Measurements from ENCODE around the gene PSMB9.
"Not testable (repeated sequence)": the region's sequence is repeated elsewhere in the genome, so short reads cannot be mapped to it uniquely, and the experiment has no call there.

The PSMB9 gene

DNA sequence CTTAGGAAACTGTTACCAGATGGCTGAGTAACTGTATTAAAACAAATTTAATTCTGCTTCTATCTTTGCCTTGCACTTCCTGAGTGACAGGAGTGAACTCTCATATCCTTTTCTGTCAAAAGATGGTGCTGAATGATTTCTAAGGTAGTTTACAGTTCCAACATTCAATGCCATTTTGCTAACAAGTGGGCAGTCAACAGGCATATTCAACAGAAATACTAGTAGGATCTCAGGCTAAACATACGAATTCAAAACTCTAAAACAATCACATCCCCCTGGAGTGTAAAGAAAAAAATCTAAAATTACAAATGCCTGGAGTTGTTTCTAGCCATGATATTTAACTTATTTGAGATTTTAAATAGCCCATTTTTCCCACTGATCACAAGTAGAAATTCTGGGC lies 6.7 kb downstream of the PSMB9 start:
- DNase-seq (ENCODE audit: low read depth in 2 of 2) = no peak

- no peak for DNase-seq (ENCODE audit: low read depth in 2 of 2)
These were observed 8.7 kb downstream of the PSMB9 start for GRCh38 chr6:32862725-32863124.

DNA sequence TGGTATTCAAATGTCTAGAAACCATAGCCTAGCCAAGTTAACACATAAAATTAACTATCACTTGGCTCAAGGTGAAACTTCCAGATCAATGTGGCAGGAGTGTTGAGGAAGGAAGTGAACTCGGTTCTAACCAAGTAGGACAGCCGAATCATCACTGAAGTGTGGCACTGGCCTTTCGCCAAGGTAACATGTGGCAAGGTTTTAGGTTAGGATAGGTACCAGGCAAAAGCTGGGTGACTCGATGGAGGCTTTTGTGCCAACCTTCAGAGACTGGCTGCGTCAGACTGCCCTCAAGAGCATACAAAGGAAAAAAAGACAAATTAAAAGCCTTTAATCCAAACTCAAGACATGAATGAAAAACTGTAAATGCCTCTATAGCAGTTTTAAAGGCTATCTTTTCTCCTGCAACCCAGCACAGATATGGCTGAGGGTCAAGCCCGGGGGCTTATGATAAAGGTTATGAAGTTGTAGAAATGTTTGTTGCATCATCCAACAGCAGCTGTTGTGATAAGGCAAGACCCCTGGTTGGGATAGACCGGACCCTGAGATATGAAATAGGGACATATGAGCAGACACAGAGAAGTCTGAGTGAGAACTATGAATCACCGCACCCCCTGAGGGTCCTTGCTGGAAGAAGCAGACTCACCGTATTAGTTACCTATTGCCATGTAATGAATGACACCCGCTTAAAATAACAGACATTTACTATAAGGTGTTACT lies 11.9 kb downstream of the PSMB9 start:
- no peak for DNase-seq (ENCODE audit: low read depth in 2 of 2)

DNA sequence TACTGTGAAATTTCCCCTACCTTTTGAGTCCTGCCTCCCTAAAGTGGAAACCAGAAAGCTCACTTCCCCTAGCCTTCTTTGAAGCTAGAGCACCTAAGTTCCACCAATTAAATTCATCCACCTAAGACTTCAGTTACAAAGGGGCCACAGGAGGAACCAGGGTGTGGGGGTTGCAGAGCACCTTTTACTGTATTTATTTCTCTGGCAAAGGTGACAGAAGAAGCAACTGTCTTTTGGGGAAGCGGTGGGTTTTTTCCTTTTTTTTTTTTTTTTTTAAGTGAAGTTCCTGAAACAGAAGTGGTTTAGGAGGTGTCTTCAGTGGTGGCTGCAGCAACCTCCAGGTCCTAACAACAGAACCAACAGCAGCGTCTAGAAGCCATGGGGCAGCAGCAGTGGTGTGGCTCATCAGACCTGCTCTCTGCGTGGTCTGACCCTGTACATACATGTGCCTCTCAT lies 13.1 kb downstream of the PSMB9 start:
- no peak for DNase-seq (ENCODE audit: low read depth in 2 of 2)

DNA sequence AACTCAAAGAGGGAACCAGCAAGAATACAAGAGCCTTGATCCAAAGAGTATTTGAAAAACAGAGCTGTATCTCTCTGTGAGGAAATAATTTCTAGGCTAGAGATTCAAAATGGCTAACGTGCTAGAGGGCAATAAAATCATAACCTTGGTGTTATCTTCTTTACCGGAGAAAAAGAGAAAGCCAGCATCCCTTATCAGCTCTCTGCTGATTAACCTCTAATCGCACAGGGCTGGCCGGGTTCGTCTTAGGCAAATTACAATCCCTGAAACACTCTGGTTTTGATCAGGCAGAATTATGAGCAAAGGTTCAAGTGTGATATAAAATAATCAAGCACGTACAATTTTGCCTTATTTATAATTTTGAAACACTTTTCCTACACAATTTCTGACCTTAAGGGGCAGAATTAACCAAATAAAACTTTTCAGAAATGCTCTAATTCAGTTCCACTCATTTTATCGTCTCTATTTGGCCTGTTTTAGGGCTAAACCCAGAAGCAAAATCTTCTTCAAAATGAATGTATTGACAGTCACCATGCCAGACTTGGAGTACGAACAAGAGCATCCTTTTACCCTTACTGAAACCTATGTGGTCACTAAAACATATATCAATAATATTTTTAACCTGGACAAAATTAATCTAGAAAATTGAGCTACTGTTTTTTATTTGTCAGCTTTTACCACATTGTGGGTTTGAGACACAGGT lies 13.7 kb downstream of the PSMB9 start:
- no peak for DNase-seq (ENCODE audit: low read depth in 2 of 2)

DNA sequence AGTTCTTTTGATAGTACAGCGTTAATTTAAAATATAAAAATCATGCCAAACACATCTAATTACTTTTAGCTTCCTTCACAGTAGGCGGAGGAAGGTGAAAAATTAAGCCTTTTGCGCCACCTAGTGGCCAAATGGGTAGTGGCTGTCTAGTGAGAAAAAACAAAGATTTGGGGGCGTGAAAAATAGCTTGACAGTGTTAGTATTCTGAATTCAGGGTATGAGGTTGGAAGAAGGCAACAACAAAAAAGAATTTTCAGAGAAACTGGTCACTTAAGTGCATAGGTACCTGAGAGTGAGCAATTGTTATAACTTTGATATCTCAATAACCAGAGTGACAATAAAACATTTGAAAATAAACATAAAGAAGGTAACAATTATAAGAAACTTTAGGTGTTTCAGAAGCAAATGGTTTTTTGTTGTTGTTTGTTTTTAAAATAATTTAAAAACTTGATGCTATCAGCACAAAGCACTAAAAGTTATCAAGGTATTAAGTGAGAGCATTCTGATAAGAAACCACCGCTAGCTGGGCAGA lies 14.3 kb downstream of the PSMB9 start:
- peak; percentile 72 to 89 for DNase-seq (ENCODE audit: low read depth in 2 of 2)

GRCh38 chr6:32873947-32874346 lies 20.0 kb downstream of the PSMB9 start:
- not testable (repeated sequence) for DNase-seq (ENCODE audit: low read depth in 2 of 2)

DNA sequence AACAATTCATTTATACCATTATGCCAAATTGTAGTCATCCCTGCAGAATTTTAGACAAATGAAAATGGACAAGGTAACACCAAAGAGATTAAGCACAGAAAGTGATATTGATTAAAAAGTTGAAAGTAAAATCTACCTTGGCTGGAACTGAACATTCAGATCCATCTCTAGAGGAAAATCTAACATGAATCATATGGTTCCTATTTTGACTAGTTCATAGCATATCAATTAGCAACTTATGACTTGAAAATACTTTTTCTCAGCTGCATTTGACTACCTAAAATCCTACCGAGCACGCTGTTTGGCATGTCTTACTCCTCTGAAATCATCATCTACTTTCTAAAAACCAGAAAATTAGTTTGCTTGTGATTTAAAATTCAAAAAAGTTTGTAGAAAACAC lies 22.6 kb downstream of the PSMB9 start:
- DNase-seq (ENCODE audit: low read depth in 2 of 2) = no peak

- no peak for DNase-seq (ENCODE audit: low read depth in 2 of 2)
These were observed 25.7 kb downstream of the PSMB9 start for GRCh38 chr6:32879691-32880090.

DNA sequence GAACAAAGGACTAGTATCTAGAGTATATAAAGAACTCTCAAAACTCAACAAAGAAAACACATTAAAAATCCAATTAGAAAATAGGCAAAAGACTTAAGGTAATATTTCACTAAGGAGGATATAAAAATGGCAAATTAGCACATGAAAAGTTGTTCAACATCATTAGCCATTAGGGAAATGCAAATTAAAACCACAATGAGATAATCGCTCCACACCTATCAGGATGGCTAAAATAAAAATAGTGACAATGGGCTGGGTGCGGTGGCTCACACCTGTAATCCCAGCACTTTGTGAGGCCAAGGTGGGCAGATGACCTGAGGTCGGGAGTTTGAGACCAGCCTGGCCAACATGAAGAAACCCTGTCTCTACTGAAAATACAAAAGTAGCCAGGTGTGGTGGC lies 27.0 kb downstream of the PSMB9 start:
- not testable (repeated sequence) for DNase-seq (ENCODE audit: low read depth in 2 of 2)

DNA sequence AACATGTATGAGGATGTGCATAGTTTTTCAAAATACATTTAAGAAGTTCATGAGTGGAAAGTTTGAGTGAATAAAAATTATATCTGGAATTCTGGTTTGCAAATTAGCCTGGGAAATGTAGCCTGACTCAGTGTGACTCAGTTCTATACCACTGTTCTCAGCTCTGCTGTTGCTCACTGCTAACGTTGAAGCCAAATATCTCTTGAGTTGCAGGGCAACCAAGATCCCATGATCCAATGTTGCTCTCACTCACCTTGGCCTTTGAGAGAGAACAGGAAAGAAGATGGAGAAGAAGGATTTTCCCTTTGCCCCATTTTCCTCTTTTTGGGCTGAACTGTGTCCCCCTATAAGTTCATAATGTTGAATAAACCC lies 28.9 kb downstream of the PSMB9 start:
- DNase-seq (ENCODE audit: low read depth in 2 of 2) = no peak

DNA sequence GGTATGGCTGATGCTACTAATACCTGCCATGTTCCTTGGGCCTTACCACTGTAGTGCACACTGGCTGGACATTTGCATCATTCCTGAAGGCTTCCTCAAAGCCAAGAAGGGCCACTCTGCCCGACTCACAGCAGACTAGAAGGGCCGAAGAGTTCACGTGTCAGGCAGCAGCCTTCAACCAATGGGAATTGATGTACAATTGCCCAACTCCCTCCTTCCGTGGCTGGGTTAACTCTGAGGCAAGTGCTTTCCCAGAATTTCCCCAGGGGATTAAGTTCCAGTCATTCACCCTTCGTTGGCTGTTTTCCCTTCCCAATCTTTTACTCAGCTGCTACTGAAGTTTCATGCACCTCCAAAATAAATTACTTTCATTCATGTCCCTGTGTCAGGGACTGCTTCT lies 29.8 kb downstream of the PSMB9 start:
- no peak for DNase-seq (ENCODE audit: low read depth in 2 of 2)

DNA sequence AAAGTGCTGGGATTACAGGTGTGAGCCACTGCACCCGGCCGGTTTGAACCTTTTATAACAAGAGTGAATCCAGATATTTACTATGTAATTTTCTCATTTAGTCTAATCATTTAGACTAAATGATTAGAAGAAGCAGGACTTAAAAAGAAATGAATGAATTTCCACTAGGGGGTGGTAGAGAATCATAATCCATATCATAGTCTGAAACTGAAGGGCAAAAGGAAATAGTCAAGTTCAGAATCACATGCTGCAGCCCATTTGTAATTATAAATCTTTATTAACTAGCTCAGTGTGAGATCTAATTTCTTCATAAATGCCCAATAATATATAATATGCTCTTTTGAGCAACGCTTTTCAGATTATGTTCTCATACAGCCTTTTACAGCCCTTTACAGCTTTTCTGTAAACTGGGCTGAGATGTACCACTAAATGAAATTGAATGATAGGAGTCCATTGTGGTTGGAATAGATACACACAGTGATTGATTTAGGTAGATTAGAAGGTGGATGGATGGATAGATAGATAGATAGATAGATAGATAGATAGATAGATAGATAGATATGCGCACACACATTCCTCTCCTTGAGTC lies 31.8 kb downstream of the PSMB9 start:
- DNase-seq (ENCODE audit: low read depth in 2 of 2) = no peak

DNA sequence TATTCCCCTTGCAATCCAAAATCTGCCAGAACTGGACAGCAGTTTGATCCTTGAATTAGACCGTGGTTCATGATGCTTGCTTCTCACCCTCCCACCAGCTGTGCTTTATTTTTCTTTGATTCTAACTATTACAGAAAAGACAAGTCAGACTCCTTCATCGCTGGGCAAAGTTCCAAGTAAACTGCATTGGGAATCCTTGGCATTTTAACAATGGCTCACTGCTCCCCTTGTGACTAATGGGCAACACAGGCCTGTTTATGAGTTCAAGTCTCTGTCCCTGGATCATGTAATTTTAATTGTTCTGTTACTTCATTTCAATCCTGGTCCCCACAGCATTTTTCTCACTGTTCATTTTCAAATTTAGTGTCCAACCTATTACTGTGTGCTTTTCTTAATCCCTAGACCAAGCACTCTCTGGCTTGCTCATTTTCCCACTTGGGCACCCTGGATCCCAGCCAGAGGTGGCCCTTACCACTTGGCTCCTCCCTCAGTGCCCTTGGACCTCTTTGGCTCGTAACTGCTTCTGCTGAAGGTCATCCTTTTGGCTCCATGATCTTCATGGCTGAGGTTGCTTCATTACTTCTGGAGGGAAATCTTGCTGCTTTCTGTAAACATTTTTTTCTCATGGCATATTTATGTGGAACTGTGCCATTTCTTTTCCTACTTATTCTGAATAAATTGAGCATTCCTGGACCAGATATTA lies 32.8 kb downstream of the PSMB9 start:
- DNase-seq (ENCODE audit: low read depth in 2 of 2) = no peak

- DNase-seq (ENCODE audit: low read depth in 2 of 2) = no peak
These were observed 33.6 kb downstream of the PSMB9 start for GRCh38 chr6:32887616-32888015.

- no peak for DNase-seq (ENCODE audit: low read depth in 2 of 2)
These were observed 34.6 kb downstream of the PSMB9 start for GRCh38 chr6:32888576-32888975.

DNA sequence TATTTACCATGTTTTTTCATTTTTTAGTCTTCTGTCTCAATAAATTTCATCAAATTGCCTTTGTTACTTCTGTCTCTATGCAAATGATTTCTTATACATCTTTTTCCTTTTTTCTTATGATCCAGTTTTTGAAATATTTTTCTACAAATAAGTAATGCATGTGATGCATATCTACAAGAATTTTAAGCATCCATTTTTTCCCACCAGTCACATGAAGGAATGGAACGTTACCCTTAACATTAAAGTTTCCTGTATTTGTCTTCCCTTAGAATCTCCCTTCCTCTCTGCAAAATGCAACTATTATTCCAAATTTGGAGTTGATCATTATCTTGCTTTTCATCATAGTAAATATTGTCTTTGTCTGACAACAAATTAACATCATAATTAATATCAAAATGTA lies 35.5 kb downstream of the PSMB9 start:
- DNase-seq (ENCODE audit: low read depth in 2 of 2) = no peak

DNA sequence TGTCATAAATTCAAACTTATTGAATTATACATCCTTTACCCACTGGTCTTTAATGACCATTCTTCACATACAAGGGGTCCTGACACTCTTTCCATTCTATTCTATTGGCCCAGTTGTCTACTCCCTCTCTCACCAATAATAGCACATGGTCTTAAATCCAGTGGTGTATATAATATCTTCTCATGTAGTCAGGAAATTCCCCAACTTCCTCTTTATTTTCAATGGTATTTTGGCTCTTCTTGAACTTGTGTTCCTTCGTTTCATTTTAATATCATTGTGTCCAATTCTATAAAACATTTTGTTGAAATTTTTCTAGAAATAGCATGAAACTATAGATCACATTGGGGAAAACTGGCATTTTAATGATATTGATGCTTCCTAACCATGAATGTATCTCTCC lies 36.8 kb downstream of the PSMB9 start:
- DNase-seq (ENCODE audit: low read depth in 2 of 2) = no peak

- DNase-seq (ENCODE audit: low read depth in 2 of 2) = peak; percentile 94 to 96
These were observed 40.4 kb downstream of the PSMB9 start for GRCh38 chr6:32894085-32895005.

GRCh38 chr6:32895006-32895345 lies 41.0 kb downstream of the PSMB9 start:
- DNase-seq (ENCODE audit: low read depth in 2 of 2) = peak in 1 of 2 experiments; percentile 15

GRCh38 chr6:32903952-32904351 lies 50.0 kb downstream of the PSMB9 start:
- DNase-seq (ENCODE audit: low read depth in 2 of 2) = no peak

Measured in stimulated activated CD4-positive, alpha-beta T cell treated with anti-CD3 and anti-CD28 coated beads, Interleukin-12 subunit alpha, Interleukin-12 subunit beta, amount 100 ng/mL, for 24 hours (primary cell).